ENCODE measurements around the gene ERGIC1. TPM values are rescaled to one million over a fixed set of nuclear protein-coding genes. Genes with fewer than 3 reads are reported as not detected.
A peak's percentile ranks its signal among the peaks of the same experiment; 100 is the strongest.

The ERGIC1 gene
- total and polyA plus RNA-seq, 8 donors: 116 to 229 (median 125) TPM

- intact Hi-C loops (cut with DNase I): no loop called here
- Histone ChIP-seq H3K36me3 (peaks cover 0 to 76% of the 10 kb centered on the region in 2 donors), H3K9me3 (no peaks in the 10 kb centered on the region), H3K4me1 (peaks cover 0 to 35% of the 10 kb centered on the region in 2 donors), H3K27me3 (no peaks in the 10 kb centered on the region), H3K27ac (peak overlapping the region; percentile 43 to 74), H3K4me3 (no peak overlapping the region)
- TF ChIP-seq CTCF (IDR thresholded peaks at IDR 0.05): no peak
- DNase-seq: no peak
- ATAC-seq: no peak
Measured at GRCh38 chr5:172911976-172912375, 77.9 kb downstream of the ERGIC1 start.

- no peak for TF ChIP-seq CTCF (IDR thresholded peaks at IDR 0.05)
- Histone ChIP-seq H3K27me3 (no peaks in the 10 kb centered on the region), H3K27ac (no peak overlapping the region), H3K36me3 (peaks cover 0 to 89% of the 10 kb centered on the region in 2 donors), H3K4me1 (peaks cover 0 to 37% of the 10 kb centered on the region in 2 donors), H3K4me3 (no peak overlapping the region), H3K9me3 (no peaks in the 10 kb centered on the region)
- no peak for DNase-seq
- no peak for ATAC-seq
- intact Hi-C loops (cut with DNase I): no loop called here
Measured at GRCh38 chr5:172913117-172913850, 79.2 kb downstream of the ERGIC1 start.

- no peak overlapping the region for H3K4me3 ChIP-seq
- H3K4me1 ChIP-seq: peaks cover 0 to 19% of the 10 kb centered on the region in 2 donors
- H3K36me3 ChIP-seq: peaks cover 0 to 98% of the 10 kb centered on the region in 2 donors
- no peak for ATAC-seq
- intact Hi-C loops (cut with DNase I): no loop called here
- H3K9me3 ChIP-seq: no peaks in the 10 kb centered on the region
- H3K27ac ChIP-seq: no peak overlapping the region
- TF ChIP-seq CTCF (IDR thresholded peaks at IDR 0.05): no peak
- no peak for DNase-seq
- no peaks in the 10 kb centered on the region for H3K27me3 ChIP-seq
Measured at GRCh38 chr5:172915514-172915913, 81.5 kb downstream of the ERGIC1 start.

- intact Hi-C loops (cut with DNase I): no loop called here
- peaks cover 0 to 93% of the 10 kb centered on the region in 2 donors for H3K36me3 ChIP-seq
- no peak for TF ChIP-seq CTCF (IDR thresholded peaks at IDR 0.05)
- H3K4me3 ChIP-seq: no peak overlapping the region
- H3K27ac ChIP-seq: no peak overlapping the region
- ATAC-seq (no peak), DNase-seq (no peak)
- no peaks in the 10 kb centered on the region for H3K9me3 ChIP-seq
- peaks cover 0 to 4% of the 10 kb centered on the region in 2 donors for H3K4me1 ChIP-seq
- H3K27me3 ChIP-seq: no peaks in the 10 kb centered on the region
Measured at GRCh38 chr5:172918421-172919371, 84.6 kb downstream of the ERGIC1 start.

Measured in left lung (tissue), 10 donors.